C4-2B (cell line): ENCODE results near the gene KCNJ9.

Source experiments
- CTCF ChIP-seq: fragments of 450-650 bp; conservative IDR thresholded peaks from 2 replicates; pipeline ENCODE4 v1.5.1; 2017; ENCODE audit warnings: mild to moderate bottlenecking
- ZFX ChIP-seq: fragments of 450-650 bp; IDR thresholded peaks from 2 replicates; pipeline ENCODE4 v1.6.1; 2017

GRCh38 chr1:160064746-160065145 lies 16.6 kb upstream of the KCNJ9 start:
- no peak for TF ChIP-seq CTCF
- TF ChIP-seq ZFX = no peak
